Gastroesophageal sphincter (tissue), 3 donors: ENCODE measurements around the gene STT3B.

Source experiments
- CTCF ChIP-seq, 4 experiments: fragments of 200-600 bp in 2 of 4; fragments of 450-650 bp in 2 of 4; sonication (generic) in 1 of 4; IDR thresholded peaks; one replicate each; pipeline ENCODE4 v1.5.1; 2017 to 2019; ENCODE audit warnings: antibody characterized with exemption in 4 of 4, mild to moderate bottlenecking in 2 of 4, moderate library complexity in 2 of 4
- POLR2A ChIP-seq, 2 donors: fragments of 450-650 bp; IDR thresholded peaks; one replicate each; pipeline ENCODE4 v1.6.1; 2017; ENCODE audit warnings: antibody characterized with exemption in 2 of 2, mild to moderate bottlenecking in 2 of 2, moderate library complexity in 1 of 2
- POLR2AphosphoS5 ChIP-seq: sonication (generic); formaldehyde crosslinking; IDR thresholded peaks from one replicate; pipeline ENCODE4 v1.6.1; 2017; ENCODE audit warnings: antibody characterized with exemption

GRCh38 chr3:31622636-31623288 is 90.0 kb downstream of the STT3B start:
- TF ChIP-seq POLR2AphosphoS5 (no peak), CTCF (IDR thresholded peaks at IDR 0.05) (no peak), POLR2A (IDR thresholded peaks at IDR 0.05) (no peak)
